ENCODE measurements around the gene ADARB2. TPM values are rescaled to one million over a fixed set of nuclear protein-coding genes. Genes with fewer than 3 reads are reported as not detected.

The ADARB2 gene
- total and polyA plus RNA-seq, 2 experiments from 2014 or later: 2.0 to 5.0 TPM

DNA sequence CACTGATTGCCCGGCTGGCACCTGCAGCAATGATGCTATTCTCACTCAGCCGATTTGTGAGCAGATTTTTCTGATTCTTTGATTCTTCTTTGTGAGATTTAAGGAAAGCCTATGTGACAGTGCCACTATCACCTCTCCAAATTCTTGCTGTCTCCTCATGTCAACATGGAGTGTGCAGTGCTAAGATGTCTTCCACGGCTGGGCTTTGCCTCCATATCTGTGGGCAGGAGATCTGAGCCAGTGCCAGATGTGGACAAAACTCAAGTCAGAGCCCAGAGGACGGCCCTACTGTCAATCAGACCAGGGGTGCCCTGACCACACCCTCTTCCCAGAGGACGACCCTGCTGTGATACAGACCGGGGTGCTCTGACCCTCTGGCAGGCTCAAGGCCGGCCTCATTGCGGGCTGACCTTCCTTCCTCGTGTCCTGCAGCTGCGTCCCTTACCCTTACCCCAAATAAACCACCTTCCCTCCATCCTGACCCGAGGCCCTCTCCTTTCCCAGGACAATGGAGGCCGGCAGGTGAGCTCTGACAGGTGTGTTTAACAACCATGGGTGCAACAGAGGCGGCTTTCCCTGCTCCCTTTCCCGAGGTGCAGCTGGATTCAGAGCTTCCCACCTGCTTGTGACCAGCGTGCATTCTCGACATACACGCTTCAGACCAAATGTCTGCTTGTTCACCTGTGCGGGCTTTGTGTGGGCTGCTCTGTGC, 221.4 kb downstream of the ADARB2 start:
- Histone ChIP-seq H3K27ac (ENCODE audit: low read depth) (no peak overlapping the region), H2AFZ (no peak overlapping the region), H4K20me1 (replicated peaks; ENCODE audit: insufficient read depth) (no peaks in the 10 kb centered on the region), H3K4me2 (no peak overlapping the region), H3F3A (replicated peaks; ENCODE audit: low read depth) (no peaks in the 10 kb centered on the region), H3K9me2 (ENCODE audit: insufficient read depth) (peaks cover 9% of the 10 kb centered on the region; the same call in 1 of the 2 replicates), H3K36me3 (ENCODE audit: insufficient read depth) (no peaks in the 10 kb centered on the region), H3K4me3 (no peak overlapping the region), H3K27me3 (ENCODE audit: insufficient read depth) (no peaks in the 10 kb centered on the region), H3K79me2 (replicated peaks; ENCODE audit: insufficient read depth) (no peaks in the 10 kb centered on the region), H3K4me1 (ENCODE audit: insufficient read depth) (peaks cover 3% of the 10 kb centered on the region)
- peaks cover 4% of the 10 kb centered on the region; the same call in 1 of the 3 replicates for H3K9me3 Mint-ChIP-seq
- no peak overlapping the region for H3K27ac Mint-ChIP-seq
- no peak for TF ChIP-seq ETS1 (IDR thresholded peaks at IDR 0.05)
- TF ChIP-seq REST (IDR thresholded peaks at IDR 0.05; ENCODE audit: unreplicated experiment): no peak
- TF ChIP-seq, protein P1, sequence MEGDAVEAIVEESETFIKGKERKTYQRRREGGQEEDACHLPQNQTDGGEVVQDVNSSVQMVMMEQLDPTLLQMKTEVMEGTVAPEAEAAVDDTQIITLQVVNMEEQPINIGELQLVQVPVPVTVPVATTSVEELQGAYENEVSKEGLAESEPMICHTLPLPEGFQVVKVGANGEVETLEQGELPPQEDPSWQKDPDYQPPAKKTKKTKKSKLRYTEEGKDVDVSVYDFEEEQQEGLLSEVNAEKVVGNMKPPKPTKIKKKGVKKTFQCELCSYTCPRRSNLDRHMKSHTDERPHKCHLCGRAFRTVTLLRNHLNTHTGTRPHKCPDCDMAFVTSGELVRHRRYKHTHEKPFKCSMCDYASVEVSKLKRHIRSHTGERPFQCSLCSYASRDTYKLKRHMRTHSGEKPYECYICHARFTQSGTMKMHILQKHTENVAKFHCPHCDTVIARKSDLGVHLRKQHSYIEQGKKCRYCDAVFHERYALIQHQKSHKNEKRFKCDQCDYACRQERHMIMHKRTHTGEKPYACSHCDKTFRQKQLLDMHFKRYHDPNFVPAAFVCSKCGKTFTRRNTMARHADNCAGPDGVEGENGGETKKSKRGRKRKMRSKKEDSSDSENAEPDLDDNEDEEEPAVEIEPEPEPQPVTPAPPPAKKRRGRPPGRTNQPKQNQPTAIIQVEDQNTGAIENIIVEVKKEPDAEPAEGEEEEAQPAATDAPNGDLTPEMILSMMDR (conservative IDR thresholded peaks at IDR 0.05; ENCODE audit: low read depth in 2 of 2): no peak
- no peak for TF ChIP-seq EZH2phosphoT487 (IDR thresholded peaks at IDR 0.05; ENCODE audit: unreplicated experiment)
- no peak for DNase-seq (ENCODE audit: low spot score)
- no peaks in the 10 kb centered on the region for H3K27me3 Mint-ChIP-seq (ENCODE audit: insufficient read depth, low read depth, poor library complexity)
- H3K36me3 Mint-ChIP-seq (ENCODE audit: low read depth): no peaks in the 10 kb centered on the region
- no peak overlapping the region for H3K4me3 Mint-ChIP-seq
- peak; percentile 41 for ATAC-seq
- peaks cover 8% of the 10 kb centered on the region for H3K4me1 Mint-ChIP-seq

- no peak overlapping the region for H3K4me2 ChIP-seq
- H3K36me3 Mint-ChIP-seq (ENCODE audit: low read depth): no peaks in the 10 kb centered on the region
- H2AFZ ChIP-seq: no peak overlapping the region
- no peaks in the 10 kb centered on the region for H3K79me2 ChIP-seq (replicated peaks; ENCODE audit: insufficient read depth)
- no peak overlapping the region for H3K27ac ChIP-seq (ENCODE audit: low read depth)
- H3K9me2 ChIP-seq (ENCODE audit: insufficient read depth): peaks cover 9% of the 10 kb centered on the region; the same call in 1 of the 2 replicates
- no peak overlapping the region for H3K4me3 Mint-ChIP-seq
- DNase-seq (ENCODE audit: low spot score): no peak
- no peaks in the 10 kb centered on the region for H3F3A ChIP-seq (replicated peaks; ENCODE audit: low read depth)
- no peak overlapping the region for H3K4me3 ChIP-seq
- H3K4me1 Mint-ChIP-seq: peaks cover 8% of the 10 kb centered on the region
- H3K9me3 Mint-ChIP-seq: peaks cover 4% of the 10 kb centered on the region; the same call in 1 of the 3 replicates
- no peaks in the 10 kb centered on the region for H3K27me3 ChIP-seq (ENCODE audit: insufficient read depth)
- H3K27me3 Mint-ChIP-seq (ENCODE audit: insufficient read depth, low read depth, poor library complexity): no peaks in the 10 kb centered on the region
- H4K20me1 ChIP-seq (replicated peaks; ENCODE audit: insufficient read depth): no peaks in the 10 kb centered on the region
- H3K27ac Mint-ChIP-seq: no peak overlapping the region
- no peaks in the 10 kb centered on the region for H3K4me1 ChIP-seq (ENCODE audit: insufficient read depth)
- no peak for ATAC-seq
- H3K36me3 ChIP-seq (ENCODE audit: insufficient read depth): no peaks in the 10 kb centered on the region
- TF ChIP-seq, protein P1 (conservative IDR thresholded peaks at IDR 0.05; ENCODE audit: low read depth in 2 of 2): no peak
- TF ChIP-seq JUNB (IDR thresholded peaks at IDR 0.05; ENCODE audit: unreplicated experiment) (no peak), CREB1 (CRISPR knock-in tag; IDR thresholded peaks at IDR 0.05; ENCODE audit: low read depth) (no peak)
Observed at GRCh38 chr10:1515121-1515779, 222.1 kb downstream of the ADARB2 start.
